Adrenal gland (tissue), 12 donors: ENCODE results near the gene FBXO3. TPM values are rescaled to one million over a fixed set of nuclear protein-coding genes. Genes with fewer than 3 reads are reported as not detected.

Experiments used
- DNase-seq, 7 donors: peaks; one replicate each; pipeline ENCODE4 v3.0.0-alpha.2; 2019 to 2020
- H3K27ac ChIP-seq, 5 donors: fragments of 200-600 bp; sonication (generic) in 4 of 5; 1 replicate in 3 of 5; 2 replicates in 2 of 5; pipeline versions ENCODE4 v1.5.1 to v1.8.0; 2016 to 2020; ENCODE audit warnings: mild to moderate bottlenecking in 1 of 5
- H3K27me3 ChIP-seq: fragments of 200-600 bp; 2 replicates; pipeline ENCODE4 v1.8.0; 2021
- H3K36me3 ChIP-seq, 2 donors: fragments of 200-600 bp; replicated peaks in 1 of 2; 1 replicate in 1 of 2; 2 replicates in 1 of 2; pipeline versions ENCODE4 v1.5.1 to v1.8.0; 2018 to 2022
- H3K4me1 ChIP-seq, 2 donors: fragments of 200-600 bp; replicated peaks in 1 of 2; 1 replicate in 1 of 2; 2 replicates in 1 of 2; pipeline versions ENCODE4 v1.5.1 to v1.8.0; 2018 to 2021
- H3K4me3 ChIP-seq, 4 donors: fragments of 200-600 bp; sonication (generic) in 3 of 4; one replicate each; pipeline ENCODE4 v1.5.1; 2016 to 2018
- H3K9me3 ChIP-seq, 3 donors: fragments of 200-600 bp; sonication (generic) in 1 of 3; replicated peaks in 1 of 3; 1 replicate in 2 of 3; 2 replicates in 1 of 3; pipeline versions ENCODE4 v1.5.1 to v1.8.0; 2016 to 2021
- CTCF ChIP-seq, 6 experiments: fragments of 450-650 bp in 4 of 6; fragments of 200-600 bp in 2 of 6; sonication (generic) in 1 of 6; IDR thresholded peaks; 1 replicate in 5 of 6; 2 replicates in 1 of 6; pipeline versions ENCODE4 v1.5.1 to v1.8.0; 2016 to 2021; ENCODE audit warnings: antibody characterized with exemption in 6 of 6, mild to moderate bottlenecking in 2 of 6, moderate library complexity in 1 of 6
- POLR2A ChIP-seq, 2 donors: fragments of 450-650 bp; IDR thresholded peaks; one replicate each; pipeline ENCODE4 v1.6.1; 2017; ENCODE audit warnings: antibody characterized with exemption in 2 of 2, mild to moderate bottlenecking in 2 of 2, moderate library complexity in 1 of 2
- WGBS, 4 donors: extraction: QIAGEN DNeasy Blood & Tissue Kit in 2 of 4; methylation state at CpG; one replicate each; pipeline versions ENCODE4 v1.1.5 to v1.1.7; 2013 to 2017; 5-methylcytosine and 5-hydroxymethylcytosine counted together
- intact Hi-C, 2 donors: fragments of 100-400 bp; cut with DNase I; formaldehyde crosslinking; loops; one replicate each; pipeline versions ENCODE4 v1.14.1 to v1.15.0; 2022 to 2023
- polyA plus RNA-seq, 3 donors: library from polyadenylated mRNA; stranded (reverse); fragments of 200-250 nt in 2 of 3; fragments of 350-450 nt in 1 of 3; fragmentation: Illumina TruSeq in 1 of 3; extraction: RNeasy Lipid Tissue Mini Kit (QIAGEN cat#74804) in 1 of 3; gene quantifications; one replicate each; pipeline ENCODE4 v1.2.3, GENCODE V29; 2013 to 2014
- total RNA-seq, 9 donors: library from RNA; depleted of rRNA in 4 of 9; stranded (reverse); fragments of >200 nt in 4 of 9; fragments of 120-200 nt in 1 of 9; fragmentation: NEBNext Ultra II Directional in 1 of 9; extraction: Animal tissue kit (Norgen Biotek cat#: 25700) in 1 of 9; gene quantifications; one replicate each; pipeline versions ENCODE4 v1.1.0 to v1.2.4, GENCODE V29; 2013 to 2023
- donor health status: healthy with polysubstance abuse.
- donor health status: Bipolar disorder and iron deficiency.
- donor health status: DM: yes; HTN: yes; CAD: no.
- donor health status: DM: no; HTN: no; CAD: no.
- donor health status: DM: no; HTN: no; CAD: no.
- donor health status: DM: yes; HTN: yes; CAD: no.

The FBXO3 gene
- total and polyA plus RNA-seq, 12 donors: 20.7 to 59.2 (median 39.3) TPM

- no peak for DNase-seq
- H3K27me3 ChIP-seq: no peaks in the 10 kb centered on the region
- intact Hi-C loops: no loop called here
- H3K4me3 ChIP-seq: no peak overlapping the region
- H3K9me3 ChIP-seq: no peaks in the 10 kb centered on the region
- H3K27ac ChIP-seq: peak overlapping the region in 4 of 5 donors; percentile 39 to 88 (median 58)
- 59 to 74% (median 66%) methylated on average over 1 to 5 of the region's 5 CpGs for WGBS, 4 donors
- peaks cover 0 to 43% of the 10 kb centered on the region in 2 donors for H3K36me3 ChIP-seq
- peaks cover 31 to 41% of the 10 kb centered on the region in 2 donors for H3K4me1 ChIP-seq
- TF ChIP-seq CTCF (IDR thresholded peaks at IDR 0.05): no peak
- TF ChIP-seq POLR2A (IDR thresholded peaks at IDR 0.05): no peak
Measured at GRCh38 chr11:33721984-33722383, 52.3 kb downstream of the FBXO3 start.

GRCh38 chr11:33721426-33721825 is 52.9 kb downstream of the FBXO3 start:
- intact Hi-C loops: no loop called here
- no peak for DNase-seq
- Histone ChIP-seq H3K9me3 (no peaks in the 10 kb centered on the region), H3K36me3 (peaks cover 0 to 48% of the 10 kb centered on the region in 2 donors), H3K27me3 (no peaks in the 10 kb centered on the region), H3K4me3 (no peak overlapping the region), H3K27ac (peak overlapping the region in 3 of 5 donors; percentile 10 to 88 (median 76)), H3K4me1 (peaks cover 31 to 40% of the 10 kb centered on the region in 2 donors)
- WGBS, 4 donors: 0 to 39% (median 28%) methylated on average over 1 of the region's 1 CpG
- TF ChIP-seq CTCF (IDR thresholded peaks at IDR 0.05) (no peak), POLR2A (IDR thresholded peaks at IDR 0.05) (no peak)

GRCh38 chr11:33719587-33719986 is 54.7 kb downstream of the FBXO3 start:
- H3K36me3 ChIP-seq: peaks cover 0 to 53% of the 10 kb centered on the region in 2 donors
- TF ChIP-seq POLR2A (IDR thresholded peaks at IDR 0.05) (no peak), CTCF (IDR thresholded peaks at IDR 0.05) (no peak)
- WGBS, 4 donors: 74 to 79% (median 77%) methylated on average over 5 of the region's 5 CpGs

GRCh38 chr11:33718440-33718839 is 55.9 kb downstream of the FBXO3 start:
- Histone ChIP-seq H3K27me3 (no peaks in the 10 kb centered on the region), H3K36me3 (peaks cover 0 to 63% of the 10 kb centered on the region in 2 donors), H3K4me1 (peaks cover 12 to 24% of the 10 kb centered on the region in 2 donors), H3K27ac (no peak overlapping the region), H3K4me3 (no peak overlapping the region), H3K9me3 (no peaks in the 10 kb centered on the region)
- WGBS, 4 donors: 66 to 88% (median 83%) methylated on average over 2 of the region's 2 CpGs
- DNase-seq: no peak
- intact Hi-C loops: no loop called here
- no peak for TF ChIP-seq POLR2A (IDR thresholded peaks at IDR 0.05)
- no peak for TF ChIP-seq CTCF (IDR thresholded peaks at IDR 0.05)

More at GRCh38 chr11:33719587-33719986, 54.7 kb downstream of the FBXO3 start:
- H3K27me3 ChIP-seq: no peaks in the 10 kb centered on the region
- no peaks in the 10 kb centered on the region for H3K9me3 ChIP-seq
- intact Hi-C loops: no loop called here
- no peak overlapping the region for H3K4me3 ChIP-seq
- peaks cover 24 to 33% of the 10 kb centered on the region in 2 donors for H3K4me1 ChIP-seq
- no peak for DNase-seq
- no peak overlapping the region for H3K27ac ChIP-seq
